HL-60 (cell line): ENCODE data around the gene ARHGAP18.

Experiments used
- POLR2AphosphoS5 ChIP-seq: IDR thresholded peaks from 2 replicates; pipeline ENCODE4 v1.6.1; 2012; ENCODE audit warnings: low read depth
- TF ChIP-seq, protein P1 (sequence below): IDR thresholded peaks from one replicate; pipeline ENCODE4 v1.5.1; 2011; ENCODE audit warnings: low read length, control low read depth, inconsistent platforms; ENCODE audit not compliant: insufficient read depth

DNA sequence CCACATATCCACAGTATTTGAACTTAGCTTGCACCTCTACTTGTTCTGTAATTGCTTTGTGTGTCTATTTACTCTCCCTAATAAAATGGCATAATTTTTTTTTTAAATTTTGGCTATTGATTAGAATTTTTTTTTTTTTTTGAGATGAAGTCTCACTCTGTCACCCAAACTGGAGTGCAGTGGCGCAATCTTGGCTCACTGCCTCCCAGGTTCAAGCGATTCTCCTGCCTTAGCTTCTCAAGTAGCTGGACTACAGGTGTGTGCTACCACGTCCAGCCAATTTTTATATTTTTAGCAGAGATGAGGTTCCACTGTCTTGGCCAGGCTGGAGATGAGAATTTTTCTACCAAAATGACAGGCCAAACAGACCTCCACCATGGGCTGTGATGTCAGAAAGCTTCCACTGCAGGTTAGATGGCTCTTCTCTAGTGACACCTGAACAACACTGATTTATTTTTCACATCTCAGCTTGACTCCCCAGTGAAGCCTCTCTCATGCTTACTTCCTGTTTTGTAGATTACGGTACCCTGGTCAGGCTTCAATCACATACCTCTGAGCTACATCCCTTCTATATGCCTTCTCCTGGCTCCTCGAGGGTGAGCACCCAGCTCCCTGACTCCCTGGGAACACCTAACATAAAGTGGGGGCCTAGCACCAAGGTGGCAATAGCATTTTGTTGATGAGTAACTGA lies 112.8 kb downstream of the ARHGAP18 start:
- TF ChIP-seq, protein P1, sequence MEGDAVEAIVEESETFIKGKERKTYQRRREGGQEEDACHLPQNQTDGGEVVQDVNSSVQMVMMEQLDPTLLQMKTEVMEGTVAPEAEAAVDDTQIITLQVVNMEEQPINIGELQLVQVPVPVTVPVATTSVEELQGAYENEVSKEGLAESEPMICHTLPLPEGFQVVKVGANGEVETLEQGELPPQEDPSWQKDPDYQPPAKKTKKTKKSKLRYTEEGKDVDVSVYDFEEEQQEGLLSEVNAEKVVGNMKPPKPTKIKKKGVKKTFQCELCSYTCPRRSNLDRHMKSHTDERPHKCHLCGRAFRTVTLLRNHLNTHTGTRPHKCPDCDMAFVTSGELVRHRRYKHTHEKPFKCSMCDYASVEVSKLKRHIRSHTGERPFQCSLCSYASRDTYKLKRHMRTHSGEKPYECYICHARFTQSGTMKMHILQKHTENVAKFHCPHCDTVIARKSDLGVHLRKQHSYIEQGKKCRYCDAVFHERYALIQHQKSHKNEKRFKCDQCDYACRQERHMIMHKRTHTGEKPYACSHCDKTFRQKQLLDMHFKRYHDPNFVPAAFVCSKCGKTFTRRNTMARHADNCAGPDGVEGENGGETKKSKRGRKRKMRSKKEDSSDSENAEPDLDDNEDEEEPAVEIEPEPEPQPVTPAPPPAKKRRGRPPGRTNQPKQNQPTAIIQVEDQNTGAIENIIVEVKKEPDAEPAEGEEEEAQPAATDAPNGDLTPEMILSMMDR, result no peak
- TF ChIP-seq POLR2AphosphoS5, result no peak
